M059J (cell line): Measurements from ENCODE around the gene SLPI. TPM values are rescaled to one million over a fixed set of nuclear protein-coding genes. Genes with fewer than 3 reads are reported as not detected.

Source experiments
- DNase-seq: peaks from one replicate; pipeline ENCODE4 v3.0.0-alpha.2; 2012; ENCODE audit warnings: low read depth
- total RNA-seq: library from RNA; depleted of rRNA; stranded (reverse); fragments of >200 nt; shearing (Covaris generic); gene quantifications from 2 replicates; pipeline ENCODE4 v1.2.3, GENCODE V29; 2014; rRNA removed

SLPI gene, protein sequence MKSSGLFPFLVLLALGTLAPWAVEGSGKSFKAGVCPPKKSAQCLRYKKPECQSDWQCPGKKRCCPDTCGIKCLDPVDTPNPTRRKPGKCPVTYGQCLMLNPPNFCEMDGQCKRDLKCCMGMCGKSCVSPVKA
- 0.30 TPM in 1 of 2 replicates, not detected in the other for total RNA-seq

DNA sequence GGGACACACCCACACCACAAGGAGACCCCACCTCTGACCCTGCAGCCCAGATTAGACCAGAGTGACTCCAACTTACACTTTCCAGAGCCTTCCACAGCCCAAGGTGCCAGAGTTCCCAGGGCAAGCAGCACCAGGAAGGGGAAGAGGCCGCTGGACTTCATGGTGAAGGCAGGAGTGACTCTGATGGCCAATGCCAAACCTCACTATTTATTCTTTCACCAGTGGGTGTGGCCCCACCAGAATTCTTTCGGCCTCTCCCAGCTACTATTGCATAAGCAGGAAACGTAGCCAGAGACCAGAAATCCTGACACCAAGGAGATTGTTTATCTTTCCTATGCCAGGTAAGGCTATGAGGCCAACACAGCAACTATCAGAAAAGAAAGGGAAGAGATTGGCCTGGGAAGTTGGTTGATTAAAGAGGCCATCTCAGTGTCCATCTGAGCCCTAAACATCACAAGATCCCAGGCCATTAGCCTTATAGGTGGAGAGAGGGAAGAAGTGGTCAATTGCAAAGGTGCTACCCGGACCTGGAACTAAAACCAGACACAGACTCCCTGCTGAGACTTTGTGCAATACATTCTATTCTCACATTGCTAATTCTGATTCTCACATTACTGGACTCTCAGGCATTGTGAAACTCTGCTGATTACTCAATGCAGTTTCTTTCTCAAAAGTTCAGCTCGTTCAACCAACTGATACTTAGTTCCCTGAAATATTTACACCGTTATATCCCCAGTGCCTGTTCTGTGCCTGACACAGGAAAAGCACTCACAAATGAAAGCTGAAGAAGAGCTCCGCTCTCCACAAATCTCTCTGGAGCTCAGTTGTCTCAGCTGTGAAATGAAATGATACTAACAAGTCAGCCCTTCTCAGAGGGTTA is at the start of gene SLPI:
TSS of gene SLPI (minus strand) at position 182 of the 880 bp plus-strand sequence. CDS start at position 161, 21 bp downstream.
- peak; percentile 38 for DNase-seq

DNA sequence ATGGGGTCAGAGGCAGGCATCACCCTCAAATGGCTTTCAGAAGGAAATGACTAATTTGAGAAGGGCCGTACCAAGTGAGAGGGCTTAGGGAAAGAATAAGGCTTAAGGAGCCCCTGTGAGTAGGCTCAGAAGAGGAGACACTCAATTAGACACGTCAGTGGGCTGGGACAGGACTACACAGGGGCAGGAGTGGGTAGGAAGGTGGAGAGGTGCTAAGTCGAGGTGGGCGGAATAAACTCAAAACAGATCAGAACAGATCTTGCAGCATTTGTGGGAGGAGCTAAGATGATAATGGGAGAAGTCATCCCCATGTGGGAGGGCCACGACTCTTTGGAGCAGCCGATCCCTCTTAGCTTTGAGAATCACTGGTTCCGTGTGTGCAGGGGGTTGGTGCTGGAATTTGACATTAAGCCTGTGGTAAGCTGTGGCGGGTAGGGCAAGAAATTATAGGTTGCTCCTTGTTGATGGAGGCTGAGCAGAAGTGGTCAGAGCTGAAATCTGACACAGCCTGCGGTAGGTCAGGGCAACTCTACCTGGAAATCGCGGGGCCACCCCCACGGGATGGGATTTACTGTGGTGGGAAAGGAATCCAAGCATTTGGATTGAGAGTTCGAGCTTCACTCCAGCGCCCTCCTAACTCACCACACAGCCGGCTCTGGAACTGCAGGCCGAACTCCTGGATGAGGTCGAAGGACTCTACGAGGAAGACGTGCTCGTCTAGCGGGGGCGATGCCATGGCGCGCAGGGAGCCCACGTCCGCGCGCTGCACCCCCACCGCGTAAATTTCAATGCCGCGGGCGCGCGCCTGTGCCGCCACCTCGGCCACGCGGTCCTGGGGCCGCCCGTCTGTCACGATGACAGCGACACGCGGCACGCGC is 49.5 kb upstream of the SLPI start:
- no peak for DNase-seq

DNA sequence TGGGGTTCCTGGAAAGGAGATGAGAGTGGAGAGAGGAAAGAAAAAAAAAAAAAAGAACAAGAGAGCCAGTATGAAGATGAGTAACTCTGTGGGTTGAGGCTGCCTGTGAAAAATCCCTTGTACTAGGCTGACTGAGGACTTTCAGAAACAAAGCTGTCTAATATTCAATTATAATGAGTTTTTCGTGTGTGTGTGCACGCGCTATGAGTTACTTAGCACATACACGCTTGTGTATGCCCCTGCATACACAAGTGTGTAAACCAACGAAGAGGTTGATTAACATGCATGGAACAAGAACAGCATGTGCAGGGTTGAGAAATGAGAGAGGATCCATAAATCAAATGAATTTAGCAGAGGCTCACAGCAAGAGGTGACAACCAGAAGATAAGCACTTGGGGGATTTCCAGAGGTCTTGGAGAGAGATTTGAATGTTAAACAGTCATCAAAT is 47.5 kb upstream of the SLPI start:
- DNase-seq, result no peak

DNA sequence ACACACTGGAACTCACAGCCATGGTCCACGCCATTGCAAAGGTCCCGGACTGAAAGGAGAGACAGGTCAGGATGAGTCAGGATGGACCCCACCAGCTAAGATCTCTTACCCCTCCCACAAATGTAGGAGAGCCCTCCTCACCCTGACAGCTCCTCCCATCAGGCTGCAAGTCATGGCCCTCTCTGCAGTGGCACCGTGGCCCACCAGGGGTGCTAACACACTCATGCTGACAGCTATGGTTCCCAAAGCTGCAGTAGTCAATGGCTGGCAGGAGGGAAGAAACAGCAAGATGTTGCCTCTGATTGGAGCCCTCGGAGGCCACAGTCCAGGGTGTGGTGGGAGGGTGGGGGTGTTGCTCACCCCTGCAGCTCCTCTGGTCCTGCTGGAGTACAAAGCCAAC is 46.6 kb upstream of the SLPI start:
- peak; percentile 57 for DNase-seq

DNA sequence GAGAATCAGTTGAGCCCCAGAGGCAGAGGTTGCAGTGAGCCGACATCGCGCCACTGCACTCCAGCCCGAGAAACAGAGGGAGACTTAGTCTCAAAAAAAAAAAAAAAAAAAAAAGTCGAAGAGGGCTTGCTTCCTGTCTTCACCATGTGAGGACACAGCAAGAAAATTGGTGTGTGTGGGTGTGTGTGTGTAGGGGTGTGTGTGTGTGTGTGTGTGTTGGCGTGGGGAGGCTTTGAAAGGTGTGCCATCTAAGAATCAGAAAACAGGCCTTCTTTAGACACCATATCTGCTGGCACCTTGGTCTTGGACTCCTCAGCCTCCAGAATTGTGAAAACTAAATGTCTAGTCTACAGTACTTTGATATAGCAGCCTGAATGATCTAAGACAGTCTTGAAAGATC is 45.4 kb upstream of the SLPI start:
- no peak for DNase-seq

DNA sequence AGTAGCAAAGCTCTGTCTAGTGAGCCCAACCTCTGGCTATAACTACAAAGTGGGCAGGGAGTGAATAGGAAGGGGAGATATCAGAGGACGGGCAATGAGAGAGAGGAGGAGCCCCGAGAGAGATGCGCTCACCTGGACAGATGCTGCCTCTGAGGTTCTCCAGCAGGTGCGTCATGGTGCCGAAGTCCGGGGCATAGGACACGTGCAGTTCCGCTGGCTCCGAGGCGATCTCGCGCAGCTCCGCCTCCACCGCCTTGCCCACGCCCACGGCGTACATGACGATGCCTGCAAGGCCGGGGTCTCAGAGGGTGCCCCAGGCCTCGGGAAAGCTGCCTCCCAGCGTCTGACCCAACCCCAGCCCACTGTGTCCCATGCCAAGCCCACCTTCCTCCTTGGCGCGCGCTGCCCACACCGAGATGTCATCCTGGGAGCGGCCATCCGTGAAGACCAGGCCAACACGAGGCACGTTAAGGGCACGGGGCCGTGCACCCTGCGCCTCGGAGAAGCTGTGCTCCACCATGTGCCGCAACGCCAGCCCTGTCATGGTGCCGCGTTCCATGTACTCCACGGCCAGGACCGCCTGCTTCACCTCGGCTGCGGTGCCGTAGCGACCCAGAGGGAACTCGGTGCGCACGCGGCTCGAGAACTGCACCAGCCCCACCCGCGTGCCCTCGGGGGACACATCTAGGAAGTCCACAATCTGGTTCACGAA is 43.6 kb upstream of the SLPI start:
- no peak for DNase-seq

DNA sequence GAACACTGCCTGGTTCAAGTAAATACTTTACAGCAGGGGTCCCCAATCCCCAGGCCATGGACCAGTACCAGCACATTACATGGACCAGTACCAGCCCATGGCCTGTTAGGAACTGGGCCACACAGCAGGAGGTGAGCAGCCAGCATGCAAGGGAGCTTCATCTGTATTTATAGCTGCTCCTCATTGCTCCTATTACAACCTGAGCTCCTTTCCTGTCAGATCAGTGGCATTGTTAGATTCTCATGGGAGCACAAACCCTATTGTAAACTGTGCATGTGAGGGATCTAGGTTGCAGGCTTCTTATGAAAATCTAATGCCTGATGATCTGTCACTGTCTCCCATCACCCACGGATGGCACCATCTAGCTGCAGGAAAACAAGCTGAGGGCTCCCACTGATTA is 40.3 kb upstream of the SLPI start:
- no peak for DNase-seq

DNA sequence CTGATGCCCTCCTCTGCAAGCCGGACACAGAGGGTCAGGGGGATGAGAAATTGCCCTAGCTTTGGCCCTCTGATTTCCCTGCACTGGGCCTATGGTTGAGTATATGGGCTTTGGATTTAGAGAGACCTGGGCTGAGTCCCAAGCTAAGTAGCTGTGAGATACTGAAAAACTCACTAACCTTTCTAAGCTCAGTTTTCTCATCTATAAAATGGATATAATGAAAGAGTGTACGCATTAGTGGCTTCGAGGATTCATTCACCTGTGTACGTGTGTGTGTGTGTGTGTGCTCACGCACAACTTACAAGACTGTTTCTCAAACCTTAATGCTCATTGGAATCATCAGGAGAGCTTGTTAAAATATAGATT is 39.6 kb upstream of the SLPI start:
- DNase-seq, result no peak

DNA sequence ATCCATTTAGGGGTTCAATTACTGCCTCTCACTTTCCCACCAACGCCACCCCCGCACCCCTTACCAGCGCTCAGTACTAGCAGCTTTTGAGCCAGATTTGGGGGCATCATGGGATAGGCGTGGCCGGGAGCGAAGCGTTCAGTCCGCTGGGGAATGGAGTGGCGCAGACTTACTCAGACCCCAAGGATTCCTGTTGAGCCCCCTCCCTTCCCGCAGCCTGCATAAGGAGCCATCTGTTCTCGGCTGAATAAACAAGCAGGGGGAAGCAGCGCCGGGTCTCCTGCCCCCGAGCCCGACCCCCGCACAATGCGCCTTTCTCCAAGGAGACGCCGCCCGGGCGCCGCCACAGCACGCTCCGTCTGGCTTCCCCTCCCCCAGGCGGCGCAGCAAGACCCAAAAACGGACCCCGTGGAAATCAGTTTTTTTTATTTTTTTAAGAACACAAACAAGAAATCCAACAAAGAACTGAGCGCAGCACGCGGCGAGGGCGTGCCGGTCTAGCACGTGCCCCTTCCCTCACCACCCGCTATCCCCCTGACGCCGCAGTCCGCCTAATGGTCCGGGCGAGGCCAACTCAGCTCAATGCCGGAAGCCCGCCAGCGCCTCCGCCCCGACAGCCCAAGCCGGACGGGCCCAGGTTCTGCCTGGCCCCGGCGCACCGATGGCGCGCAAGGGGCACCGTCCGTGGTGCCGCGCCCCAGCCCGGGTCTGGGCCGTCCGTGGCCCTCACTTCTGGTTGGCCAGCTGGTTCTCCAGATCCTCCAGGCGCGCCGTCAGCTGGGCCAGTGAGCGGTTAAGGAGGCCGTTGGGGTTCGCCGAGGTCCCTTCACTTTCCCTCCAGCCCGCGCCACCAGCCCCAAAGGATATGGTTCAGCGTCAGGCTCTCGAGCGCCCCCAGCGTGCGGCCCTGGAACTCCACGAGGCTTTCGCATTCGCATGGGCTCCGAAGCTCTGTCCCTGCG is 39.0 kb upstream of the SLPI start:
- DNase-seq, result peak; percentile 86

DNA sequence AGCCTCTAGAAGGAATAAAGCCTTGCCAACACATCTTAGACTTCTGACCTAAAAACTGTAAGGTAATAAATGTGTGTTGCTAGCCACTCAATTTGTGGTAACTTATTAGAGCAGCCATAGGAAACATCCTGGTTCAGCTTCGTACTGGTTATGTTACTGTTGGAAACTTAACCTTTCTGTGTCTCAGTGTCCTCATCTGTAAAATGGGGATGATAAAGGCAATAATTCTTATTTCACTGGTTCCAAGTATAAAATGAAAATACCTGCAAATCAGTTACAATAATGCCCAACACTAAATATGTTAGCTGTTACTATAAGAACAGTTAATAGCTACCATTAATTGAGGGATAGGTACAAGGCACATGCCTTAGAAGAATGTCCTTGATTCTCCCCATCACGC is 38.0 kb upstream of the SLPI start:
- no peak for DNase-seq

DNA sequence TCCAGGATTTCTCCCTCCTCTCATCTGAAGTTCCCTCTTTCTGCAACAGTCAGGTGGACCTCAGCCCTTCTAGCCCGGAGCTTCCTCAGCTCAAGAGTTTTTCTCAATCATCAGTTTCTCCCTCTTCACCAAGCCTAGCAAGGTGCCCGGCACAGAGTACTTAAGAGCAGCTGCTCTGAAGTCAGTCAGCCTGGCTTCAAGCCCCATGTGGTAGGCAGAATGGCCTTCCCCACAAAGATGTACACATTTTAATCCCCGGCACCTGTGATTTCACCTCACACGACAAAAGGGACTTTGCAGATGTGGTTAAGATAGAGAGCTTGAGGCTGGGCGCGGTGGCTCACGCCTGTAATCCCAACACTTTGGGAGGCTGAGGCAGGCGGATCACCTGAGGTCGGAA is 37.2 kb upstream of the SLPI start:
- no peak for DNase-seq

DNA sequence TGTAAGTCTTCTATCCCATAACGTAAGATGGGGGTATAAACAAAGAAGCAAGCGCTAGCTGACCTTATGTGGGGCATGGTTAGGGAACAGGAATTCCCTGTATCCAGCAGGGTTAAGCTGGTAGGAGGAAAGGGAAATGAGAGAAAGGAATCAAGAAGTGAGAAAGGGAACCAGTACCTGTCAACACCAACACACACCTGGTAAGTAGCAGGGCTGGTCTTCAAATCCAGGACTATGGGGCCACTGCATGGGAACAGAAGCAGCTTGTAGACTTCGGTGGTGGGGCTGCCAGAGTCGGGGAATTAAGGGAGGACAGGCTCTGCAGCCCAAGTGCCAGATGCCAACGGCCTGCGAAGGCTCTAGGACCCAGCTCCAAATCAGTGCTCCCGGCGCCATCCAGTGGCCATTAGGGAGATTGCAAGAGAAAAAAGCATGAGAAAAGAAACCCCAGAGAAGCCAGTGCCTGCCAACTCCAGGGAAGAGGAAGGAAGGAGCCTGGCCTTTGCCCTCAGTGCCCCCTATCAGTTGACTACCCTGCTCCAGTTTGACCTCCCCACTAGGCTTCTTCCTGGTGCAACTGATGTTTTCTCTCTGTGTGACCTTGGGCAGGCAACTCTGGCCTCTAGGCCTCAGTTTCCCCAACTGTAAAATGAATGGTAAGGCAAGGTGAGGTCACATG is 36.5 kb upstream of the SLPI start:
- peak; percentile 87 for DNase-seq

DNA sequence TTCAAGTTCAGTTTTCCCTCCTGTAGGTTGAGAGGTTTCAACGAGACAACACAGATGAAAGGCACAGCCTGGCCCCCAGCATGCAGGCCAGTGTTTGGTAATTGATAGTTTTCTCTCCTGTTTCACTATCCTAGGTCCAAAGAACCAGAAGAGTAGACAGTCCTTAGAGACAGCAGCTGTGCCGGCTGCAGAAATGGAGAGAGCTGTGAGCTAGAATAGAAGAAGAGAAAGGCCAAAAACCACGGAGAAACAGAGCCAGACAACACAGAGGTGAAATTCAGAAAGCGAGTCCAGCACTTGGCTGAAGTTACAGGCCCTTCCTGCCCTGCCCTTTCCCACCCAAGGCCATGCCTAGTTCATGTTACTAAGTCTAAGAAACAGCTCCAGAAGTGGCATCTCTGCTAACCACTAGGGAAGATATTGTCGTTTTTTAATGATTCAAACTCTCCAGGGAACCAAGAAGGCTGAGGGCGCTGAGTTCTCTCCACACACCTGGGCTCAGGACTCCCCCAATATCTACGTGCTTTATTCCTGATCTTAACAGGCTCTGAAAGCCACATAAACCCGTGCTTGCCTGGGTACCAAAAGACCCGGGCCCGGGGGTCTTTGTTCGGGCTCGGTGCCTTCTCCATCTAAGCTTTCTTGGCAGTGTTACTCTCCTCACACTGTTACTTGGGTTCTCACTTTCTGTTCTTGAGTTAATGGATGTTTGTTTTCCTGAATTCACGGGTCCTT is 35.7 kb upstream of the SLPI start:
- no peak for DNase-seq

DNA sequence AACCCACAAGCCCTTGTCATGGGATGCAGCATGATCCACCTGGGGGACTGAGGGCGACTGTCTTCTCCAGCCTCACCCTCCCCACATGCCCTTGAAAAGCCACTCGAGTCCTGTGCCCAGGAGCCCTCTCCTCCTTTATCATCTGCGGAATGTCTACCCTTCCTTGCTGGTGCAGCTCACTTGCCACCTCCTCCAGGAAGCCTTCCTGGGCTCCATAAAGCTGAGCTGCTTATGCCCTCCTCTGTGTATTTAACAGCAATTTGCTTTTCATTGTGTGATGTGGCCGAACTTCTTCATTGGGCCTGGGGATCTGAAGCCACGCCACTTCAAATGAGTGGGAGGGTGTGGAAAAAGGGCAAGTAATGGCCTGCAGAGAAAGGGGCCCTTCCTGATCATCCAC is 34.5 kb upstream of the SLPI start:
- DNase-seq, result no peak

DNA sequence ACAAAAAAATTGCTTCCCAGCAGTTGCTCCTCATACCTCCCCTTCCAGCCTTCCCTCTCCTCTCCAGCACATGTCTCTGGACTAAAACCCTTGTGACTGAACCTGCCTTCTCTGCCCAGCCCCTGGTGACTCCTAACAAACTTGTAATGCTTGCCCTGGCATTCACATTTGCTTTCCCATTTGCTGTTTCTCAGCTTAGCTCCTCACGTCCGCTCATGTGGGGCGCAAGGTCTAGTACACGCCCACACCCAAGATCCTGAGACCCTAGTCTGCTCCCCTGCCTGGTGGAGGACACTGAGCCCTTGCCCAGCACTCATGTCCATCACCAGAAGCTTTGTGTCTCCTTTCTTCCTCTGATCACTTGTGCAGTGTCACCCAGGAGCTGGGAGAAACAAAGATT is 34.0 kb upstream of the SLPI start:
- DNase-seq, result no peak

DNA sequence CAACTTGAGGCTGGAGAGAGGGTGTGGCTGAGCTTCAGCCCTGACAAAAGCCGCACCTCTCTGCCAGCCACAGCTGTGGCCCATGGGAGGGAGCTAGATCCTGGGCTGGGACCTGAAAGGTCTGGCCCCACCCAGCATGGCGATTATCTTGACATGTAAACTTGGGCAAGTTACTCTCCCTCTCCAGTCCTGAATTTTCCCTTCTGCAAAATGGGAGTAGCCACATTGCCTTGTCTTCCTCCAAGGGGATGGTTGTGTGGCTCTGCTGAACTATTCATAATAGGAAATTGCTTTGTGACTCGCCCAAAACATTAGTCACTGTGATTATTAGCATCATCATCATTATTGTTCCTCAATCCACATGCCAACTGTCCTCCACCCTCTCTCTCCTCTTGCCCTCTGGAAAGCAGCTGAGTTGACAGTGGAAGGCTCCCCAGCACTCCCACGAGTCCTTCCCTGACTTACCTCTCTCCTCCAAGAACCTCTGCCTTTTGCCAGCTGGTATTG is 29.2 kb upstream of the SLPI start:
- DNase-seq, result peak; percentile 17

DNA sequence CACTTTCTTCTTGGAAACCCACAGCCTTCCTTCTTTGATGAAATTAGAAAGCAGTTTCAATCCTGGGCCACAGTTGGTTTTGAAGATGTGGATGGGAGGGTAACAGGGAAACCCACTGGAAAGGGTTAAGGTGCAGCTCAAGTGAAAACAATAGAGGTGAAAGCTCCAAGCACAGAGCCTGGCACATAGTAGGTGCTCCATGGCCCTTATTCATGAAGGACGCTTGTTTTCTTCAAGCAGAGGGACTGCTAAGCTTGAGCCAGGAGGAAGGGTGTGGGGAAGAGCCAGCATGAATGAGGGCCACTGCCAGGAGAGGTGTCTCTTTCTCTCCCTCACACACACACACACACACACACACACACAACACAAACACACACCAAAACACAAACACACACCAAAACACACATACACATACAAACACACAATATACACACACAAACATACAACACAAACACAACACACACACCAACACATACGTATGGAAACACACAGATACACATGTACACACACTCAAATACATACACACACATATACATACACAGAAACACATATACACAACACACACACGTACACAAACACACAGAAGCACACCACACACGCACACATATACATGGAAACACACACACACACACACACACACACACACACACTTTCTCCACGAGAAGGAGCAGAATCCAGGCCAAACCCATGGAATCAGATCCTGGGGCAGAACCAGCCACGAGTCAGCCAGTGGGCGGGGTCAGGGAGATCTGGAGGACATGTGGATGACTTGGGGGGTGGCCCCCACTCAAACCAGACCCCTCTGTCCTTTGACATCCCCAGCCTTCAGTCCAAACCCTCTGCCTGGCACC is 28.6 kb upstream of the SLPI start:
- DNase-seq, result no peak

DNA sequence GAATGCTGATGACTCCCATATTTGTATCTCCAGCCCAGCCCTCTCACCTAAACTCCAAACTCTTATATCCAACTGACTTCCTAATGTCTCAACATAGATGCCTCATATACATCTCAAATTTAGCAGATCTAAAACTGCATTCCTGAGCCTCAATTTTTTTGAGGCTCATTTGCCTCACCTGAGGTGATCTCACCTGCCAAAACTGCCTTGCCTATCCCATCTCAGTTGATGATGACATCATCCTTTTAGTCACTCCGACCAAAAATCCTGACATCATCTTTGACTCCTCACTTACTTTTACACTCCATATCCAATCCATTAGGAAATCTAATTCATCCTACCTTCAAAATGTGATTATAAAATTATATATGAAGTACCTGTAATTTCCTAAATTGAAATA is 25.6 kb upstream of the SLPI start:
- no peak for DNase-seq
